GM12878 (cell line): Measurements from ENCODE around the gene HOMER2. TPM values are rescaled to one million over a fixed set of nuclear protein-coding genes. Genes with fewer than 3 reads are reported as not detected.

Experiments
- CREB1 ChIP-seq: IDR thresholded peaks from 2 replicates; pipeline ENCODE4 v1.6.1; 2012; ENCODE audit warnings: low read depth, mild to moderate bottlenecking, inconsistent platforms
- CUX1 ChIP-seq: IDR thresholded peaks from 2 replicates; pipeline ENCODE4 v1.6.1; 2012; ENCODE audit warnings: improper control_type of control experiment, low read depth, low read length; ENCODE audit not compliant: insufficient replicate concordance
- ETV6 ChIP-seq, 2 experiments: fragments of 450-650 bp in 1 of 2; IDR thresholded peaks in 1 of 2; conservative IDR thresholded peaks in 1 of 2; 2 replicates each; pipeline ENCODE4 v1.6.1; 2014; ENCODE audit warnings: antibody characterized with exemption in 1 of 2, borderline replicate concordance in 1 of 2, low read depth in 1 of 2, mild to moderate bottlenecking in 1 of 2, moderate library complexity in 1 of 2
- FOS ChIP-seq: IDR thresholded peaks from 3 replicates; pipeline ENCODE4 v1.6.1; 2011; ENCODE audit warnings: borderline replicate concordance; ENCODE audit not compliant: insufficient read length; ENCODE audit errors: extremely low read depth
- HDGF ChIP-seq: fragments of 450-650 bp; IDR thresholded peaks from 2 replicates; pipeline ENCODE4 v1.6.1; 2016; ENCODE audit warnings: antibody characterized with exemption
- SREBF2 ChIP-seq: IDR thresholded peaks from 2 replicates; pipeline ENCODE4 v1.6.1; 2012; ENCODE audit warnings: mild to moderate bottlenecking, low read length
- WRNIP1 ChIP-seq: IDR thresholded peaks from 2 replicates; pipeline ENCODE4 v1.6.1; 2011; ENCODE audit warnings: low read depth, low read length, improper control_type of control experiment, borderline replicate concordance
- ZBTB33 ChIP-seq: fragments of 450-650 bp; IDR thresholded peaks from 2 replicates; pipeline ENCODE4 v1.6.1; 2017; ENCODE audit warnings: mild to moderate bottlenecking
- polyA plus RNA-seq, 11 experiments: library from polyadenylated mRNA; depleted of rRNA in 4 of 11; unstranded in 6 of 11; stranded (reverse) in 5 of 11; fragments of >200 nt; fragmentation: Nextera tagmentation in 4 of 11; fragmentation: Illumina TruSeq in 1 of 11; extraction: Ambion mirVana in 4 of 11; extraction: Trizol in 1 of 11; gene quantifications; 1 replicate in 1 of 11; 2 replicates in 10 of 11; pipeline versions ENCODE4 v1.2.1 to v1.2.3, GENCODE V29; 2011 to 2016; ENCODE audit warnings: inconsistent platforms in 2 of 11, missing spikeins in 2 of 11, low read depth in 1 of 11
- total RNA-seq, 4 experiments: library from RNA; depleted of rRNA in 3 of 4; stranded (reverse); fragments of >200 nt in 3 of 4; fragmentation: Illumina TruSeq in 1 of 4; extraction: Trizol in 1 of 4; gene quantifications; 2 replicates each; pipeline versions ENCODE4 v1.2.1 to v1.2.3, GENCODE V29; 2013 to 2021
- TF ChIP-seq, protein P1 (sequence below): fragments of 450-650 bp; IDR thresholded peaks from 2 replicates; pipeline ENCODE4 v1.6.1; 2017; ENCODE audit warnings: mild to moderate bottlenecking, moderate library complexity
- TF ChIP-seq, protein P2 (sequence below): IDR thresholded peaks from 2 replicates; pipeline ENCODE4 v1.6.1; 2012; ENCODE audit warnings: low read depth, low read length, improper control_type of control experiment

The HOMER2 gene
- total and polyA plus RNA-seq, 10 of the 15 experiments (the other 5 are each of a cell fraction or from before 2014, with no cell fraction given): 0.60 to 5.0 (median 1.8) TPM

DNA sequence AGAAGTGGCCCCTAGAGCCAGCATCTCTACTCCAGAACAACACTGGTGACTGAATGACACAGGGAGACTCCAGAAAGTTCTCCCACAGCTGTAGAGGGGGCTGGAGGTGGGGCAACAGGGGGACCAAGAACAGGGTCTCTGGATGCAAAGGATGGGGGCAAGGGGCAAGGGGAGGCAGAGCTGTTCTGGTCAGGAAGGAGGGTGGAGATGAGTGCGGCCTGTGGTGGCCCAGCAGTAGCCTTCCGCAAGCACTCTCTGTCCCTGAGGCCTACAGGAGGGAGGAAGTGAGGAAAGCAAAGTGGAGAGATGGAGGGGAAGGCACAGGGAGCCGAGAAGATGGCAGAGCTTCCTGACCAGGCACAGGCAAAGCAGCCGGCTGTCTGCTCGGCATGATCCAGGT is 56.5 kb downstream of the HOMER2 start (continued):
- TF ChIP-seq, protein P1, sequence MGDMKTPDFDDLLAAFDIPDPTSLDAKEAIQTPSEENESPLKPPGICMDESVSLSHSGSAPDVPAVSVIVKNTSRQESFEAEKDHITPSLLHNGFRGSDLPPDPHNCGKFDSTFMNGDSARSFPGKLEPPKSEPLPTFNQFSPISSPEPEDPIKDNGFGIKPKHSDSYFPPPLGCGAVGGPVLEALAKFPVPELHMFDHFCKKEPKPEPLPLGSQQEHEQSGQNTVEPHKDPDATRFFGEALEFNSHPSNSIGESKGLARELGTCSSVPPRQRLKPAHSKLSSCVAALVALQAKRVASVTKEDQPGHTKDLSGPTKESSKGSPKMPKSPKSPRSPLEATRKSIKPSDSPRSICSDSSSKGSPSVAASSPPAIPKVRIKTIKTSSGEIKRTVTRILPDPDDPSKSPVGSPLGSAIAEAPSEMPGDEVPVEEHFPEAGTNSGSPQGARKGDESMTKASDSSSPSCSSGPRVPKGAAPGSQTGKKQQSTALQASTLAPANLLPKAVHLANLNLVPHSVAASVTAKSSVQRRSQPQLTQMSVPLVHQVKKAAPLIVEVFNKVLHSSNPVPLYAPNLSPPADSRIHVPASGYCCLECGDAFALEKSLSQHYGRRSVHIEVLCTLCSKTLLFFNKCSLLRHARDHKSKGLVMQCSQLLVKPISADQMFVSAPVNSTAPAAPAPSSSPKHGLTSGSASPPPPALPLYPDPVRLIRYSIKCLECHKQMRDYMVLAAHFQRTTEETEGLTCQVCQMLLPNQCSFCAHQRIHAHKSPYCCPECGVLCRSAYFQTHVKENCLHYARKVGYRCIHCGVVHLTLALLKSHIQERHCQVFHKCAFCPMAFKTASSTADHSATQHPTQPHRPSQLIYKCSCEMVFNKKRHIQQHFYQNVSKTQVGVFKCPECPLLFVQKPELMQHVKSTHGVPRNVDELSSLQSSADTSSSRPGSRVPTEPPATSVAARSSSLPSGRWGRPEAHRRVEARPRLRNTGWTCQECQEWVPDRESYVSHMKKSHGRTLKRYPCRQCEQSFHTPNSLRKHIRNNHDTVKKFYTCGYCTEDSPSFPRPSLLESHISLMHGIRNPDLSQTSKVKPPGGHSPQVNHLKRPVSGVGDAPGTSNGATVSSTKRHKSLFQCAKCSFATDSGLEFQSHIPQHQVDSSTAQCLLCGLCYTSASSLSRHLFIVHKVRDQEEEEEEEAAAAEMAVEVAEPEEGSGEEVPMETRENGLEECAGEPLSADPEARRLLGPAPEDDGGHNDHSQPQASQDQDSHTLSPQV: no peak
- TF ChIP-seq WRNIP1: no peak
- no peak for TF ChIP-seq FOS
- TF ChIP-seq ZBTB33: no peak
- TF ChIP-seq CREB1: no peak
- TF ChIP-seq ETV6 (conservative IDR thresholded peaks at IDR 0.05 in 1 of 2, IDR thresholded peaks at IDR 0.05 in 1 of 2; ENCODE audit: borderline replicate concordance in 1 of 2, low read depth in 1 of 2): no peak
- TF ChIP-seq SREBF2: no peak
- no peak for TF ChIP-seq HDGF
- TF ChIP-seq, protein P2, sequence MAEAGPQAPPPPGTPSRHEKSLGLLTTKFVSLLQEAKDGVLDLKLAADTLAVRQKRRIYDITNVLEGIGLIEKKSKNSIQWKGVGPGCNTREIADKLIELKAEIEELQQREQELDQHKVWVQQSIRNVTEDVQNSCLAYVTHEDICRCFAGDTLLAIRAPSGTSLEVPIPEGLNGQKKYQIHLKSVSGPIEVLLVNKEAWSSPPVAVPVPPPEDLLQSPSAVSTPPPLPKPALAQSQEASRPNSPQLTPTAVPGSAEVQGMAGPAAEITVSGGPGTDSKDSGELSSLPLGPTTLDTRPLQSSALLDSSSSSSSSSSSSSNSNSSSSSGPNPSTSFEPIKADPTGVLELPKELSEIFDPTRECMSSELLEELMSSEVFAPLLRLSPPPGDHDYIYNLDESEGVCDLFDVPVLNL: no peak
- no peak for TF ChIP-seq CUX1
- TF ChIP-seq, all 136 proteins: peak for 0
